ENCODE results near the gene FKTN.
"Not testable (repeated sequence)": the region's sequence is repeated elsewhere in the genome, so short reads cannot be mapped to it uniquely, and the experiment has no call there.

The FKTN gene
- 11.0 to 32.2 (median 18.0) reads per million in 4 donors for total RNA-seq

DNA sequence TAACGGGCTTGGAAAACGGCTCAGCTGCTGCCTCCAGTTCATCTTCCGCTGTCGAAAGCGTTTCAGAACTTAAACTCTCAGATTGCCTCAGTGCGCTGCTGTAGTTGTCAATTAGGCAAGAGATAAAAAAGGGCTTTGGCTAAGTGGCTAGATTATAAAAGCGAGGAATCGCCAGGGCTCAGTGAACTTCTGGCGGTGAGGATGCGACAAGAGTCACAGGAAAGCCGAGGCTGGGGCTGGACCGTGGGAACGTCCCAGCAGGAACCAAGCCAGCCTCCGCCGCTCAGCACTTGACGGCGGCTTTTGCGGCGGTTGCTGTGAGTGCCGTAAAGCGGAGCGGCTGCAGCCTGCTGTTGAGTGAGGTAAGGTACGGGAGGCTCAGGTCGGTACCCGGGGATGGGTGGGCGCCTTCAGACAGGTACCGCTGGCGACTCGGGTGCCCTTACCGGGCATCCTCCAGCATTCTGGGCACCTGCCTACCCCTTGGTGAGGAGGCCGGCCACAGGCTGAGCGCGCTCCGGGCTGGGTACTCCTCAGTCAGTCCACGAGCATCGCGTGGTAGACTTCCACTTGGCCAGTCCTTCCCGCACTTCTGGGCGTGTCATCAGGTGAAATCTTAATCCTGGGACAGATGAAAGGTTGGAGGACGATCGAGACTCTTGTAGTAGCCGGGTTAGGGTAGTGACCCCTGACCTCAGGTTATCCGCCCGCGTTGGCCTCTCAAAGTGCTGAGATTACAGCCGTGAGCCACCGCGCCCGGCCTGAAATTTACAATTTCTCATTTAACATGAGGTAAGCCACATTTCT lies at the start of gene FKTN:
FKTN (plus strand) TSS at position 328 of the 807 bp plus-strand sequence. CDS start 16,902 bp downstream, outside the sequence.
- DNase-seq, result peak; percentile 54 to 85 (median 67)

DNA sequence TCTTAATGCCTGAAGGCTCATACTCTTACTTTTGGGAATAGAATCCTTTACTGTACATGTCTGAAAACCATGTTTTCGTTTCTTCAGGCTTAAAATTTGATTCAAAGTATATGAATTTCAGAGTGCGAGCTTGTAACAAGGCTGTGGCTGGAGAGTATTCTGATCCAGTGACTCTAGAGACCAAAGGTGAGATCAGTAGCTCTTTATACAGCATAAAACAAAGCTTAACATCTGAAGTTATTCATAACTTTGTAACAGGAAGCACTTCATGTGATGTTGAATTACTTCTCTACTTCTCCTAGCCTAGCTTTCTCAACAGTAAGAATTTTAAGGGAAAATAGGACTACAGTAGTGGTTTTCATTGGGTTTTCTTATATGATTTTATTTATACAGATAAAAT lies 49.4 kb upstream of the FKTN start:
- no peak for DNase-seq

- no peak for DNase-seq
These were observed 47.9 kb upstream of the FKTN start for GRCh38 chr9:105510024-105510423.

- DNase-seq, result no peak
These were observed 46.5 kb upstream of the FKTN start for GRCh38 chr9:105511446-105511845.

DNA sequence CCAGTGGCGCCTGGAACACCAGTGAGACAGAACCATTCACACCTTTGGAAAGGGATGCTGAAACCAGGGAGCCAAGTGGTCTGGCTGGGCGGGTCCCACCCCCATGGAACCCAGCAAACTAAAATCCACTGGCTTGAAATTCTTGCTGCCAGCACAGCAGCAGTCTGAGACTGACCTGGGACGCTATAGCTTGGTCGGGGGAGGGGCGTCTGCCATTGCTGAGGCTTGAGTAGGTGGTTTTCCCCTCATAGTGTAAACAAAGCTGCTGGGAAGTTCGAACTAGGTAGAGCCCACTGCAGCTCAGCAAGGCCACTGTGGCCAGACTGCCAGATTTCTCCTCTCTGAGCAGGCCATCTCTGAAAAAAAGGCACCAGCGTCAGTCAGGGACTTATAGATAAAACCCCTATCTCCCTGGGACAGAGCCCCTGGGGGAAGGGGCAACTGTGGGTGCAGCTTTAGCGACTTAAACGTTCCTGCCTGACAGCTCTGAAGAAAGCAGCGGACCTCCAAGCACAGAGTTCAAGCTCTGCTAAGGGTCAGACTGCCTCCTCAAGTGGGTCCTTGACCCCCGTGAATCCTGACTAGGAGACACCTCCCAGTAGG lies 42.0 kb upstream of the FKTN start:
- no peak for DNase-seq

DNA sequence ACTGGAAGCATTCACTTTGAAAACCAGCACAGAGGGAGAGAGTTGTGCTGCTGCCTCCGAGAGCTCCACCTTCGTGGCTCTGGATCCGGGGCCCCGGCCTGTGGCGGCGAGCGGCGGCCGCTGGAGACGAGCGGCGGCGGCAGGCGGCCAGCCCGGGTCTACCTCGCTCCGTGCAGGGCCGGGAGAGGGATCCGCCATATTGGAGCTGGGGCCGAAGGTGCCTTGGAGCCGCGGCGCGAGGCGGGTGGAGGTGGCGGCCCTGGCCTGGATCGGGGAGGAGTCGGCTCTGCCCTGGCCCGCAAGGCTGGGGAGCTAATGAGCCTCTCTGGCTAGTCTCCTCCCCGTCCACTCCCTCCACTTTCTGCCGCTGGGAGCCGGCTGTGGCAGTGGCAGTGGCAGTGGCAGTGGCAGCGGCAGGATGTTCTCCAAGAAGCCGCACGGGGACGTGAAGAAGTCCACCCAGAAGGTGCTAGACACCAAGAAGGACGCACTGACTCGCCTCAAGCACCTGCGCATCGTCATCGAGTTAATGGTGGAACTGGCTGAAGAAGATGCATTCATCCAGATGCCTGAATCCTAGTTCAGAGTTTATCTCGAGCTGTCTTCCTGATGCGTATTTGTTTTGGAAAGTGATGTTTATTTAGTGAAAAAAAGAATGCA lies 38.1 kb upstream of the FKTN start:
- DNase-seq, result peak in 2 of 5 donors; percentile 6 to 19

GRCh38 chr9:105520992-105521391 lies 36.9 kb upstream of the FKTN start:
- DNase-seq, result not testable (repeated sequence)

DNA sequence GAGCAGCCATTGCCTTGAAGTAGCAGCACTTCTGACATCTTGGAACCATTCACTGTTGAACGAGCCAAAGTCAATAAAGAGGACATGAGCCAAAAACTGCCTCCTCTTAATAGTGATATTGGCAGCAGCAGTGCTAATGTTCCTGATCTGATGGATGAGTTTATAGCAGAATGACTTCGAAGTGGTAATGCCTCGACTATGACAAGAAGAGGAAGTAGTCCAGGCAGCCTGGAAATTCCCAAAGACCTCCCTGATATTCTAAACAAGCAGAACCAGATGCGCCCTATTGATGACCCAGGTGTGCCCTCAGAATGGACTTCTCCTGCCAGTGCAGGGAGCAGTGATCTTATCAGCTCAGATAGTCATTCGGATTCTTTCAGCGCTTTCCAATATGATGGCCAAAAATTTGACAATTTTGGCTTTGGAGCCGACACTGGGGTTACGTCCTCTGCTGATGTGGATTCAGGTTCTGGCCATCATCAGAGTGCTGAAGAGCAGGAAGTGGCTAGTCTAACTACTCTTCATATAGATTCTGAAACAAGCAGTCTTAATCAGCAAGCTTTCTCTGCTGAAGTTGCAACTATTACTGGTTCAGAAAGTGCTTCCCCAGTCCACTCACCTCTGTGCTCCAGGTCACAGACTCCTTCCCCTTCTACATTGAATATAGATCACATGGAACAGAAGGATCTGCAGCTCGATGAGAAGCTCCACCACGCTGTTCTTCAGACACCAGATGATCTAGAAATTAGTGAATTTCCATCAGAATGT lies 35.1 kb upstream of the FKTN start:
- DNase-seq, result not testable (repeated sequence)

DNA sequence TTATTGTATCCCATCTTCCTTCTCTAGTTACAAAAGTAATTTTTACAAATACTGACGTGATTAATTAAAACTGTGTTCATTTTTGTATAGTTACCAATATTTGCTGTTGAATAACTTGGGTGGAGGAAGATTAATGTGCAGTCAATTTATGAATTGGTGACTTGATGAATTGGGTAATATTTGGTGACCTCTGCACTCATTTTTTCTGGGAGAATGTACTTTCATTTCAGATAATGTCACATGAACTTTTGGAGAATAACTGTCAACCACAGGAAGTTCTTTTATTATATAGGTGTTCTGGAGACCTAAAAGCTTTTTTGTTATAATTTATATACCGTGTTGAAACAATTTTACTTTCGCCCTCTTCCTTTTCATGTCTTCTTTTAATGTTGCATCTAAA lies 26.4 kb upstream of the FKTN start:
- no peak for DNase-seq

- no peak for DNase-seq
These were observed 21.8 kb upstream of the FKTN start for GRCh38 chr9:105535920-105536668.

DNA sequence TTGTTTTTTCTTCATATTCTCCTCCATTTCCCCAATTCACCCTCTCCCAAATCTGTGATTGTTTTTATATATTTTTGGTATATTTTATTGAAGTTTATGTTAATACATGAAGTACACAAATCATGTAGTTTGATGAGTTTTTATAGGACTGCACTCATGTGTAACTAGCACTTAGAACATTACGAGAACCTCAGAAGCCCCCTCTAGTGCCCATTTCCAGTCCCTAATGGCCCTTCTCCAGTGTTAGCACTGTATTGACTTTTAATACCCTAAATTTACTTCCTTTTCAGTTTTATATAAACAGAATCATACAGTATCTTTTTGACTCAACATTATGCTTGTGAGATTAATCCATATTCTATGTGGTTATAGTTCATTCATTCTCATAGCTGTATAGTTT lies 18.5 kb upstream of the FKTN start:
- no peak for DNase-seq

DNA sequence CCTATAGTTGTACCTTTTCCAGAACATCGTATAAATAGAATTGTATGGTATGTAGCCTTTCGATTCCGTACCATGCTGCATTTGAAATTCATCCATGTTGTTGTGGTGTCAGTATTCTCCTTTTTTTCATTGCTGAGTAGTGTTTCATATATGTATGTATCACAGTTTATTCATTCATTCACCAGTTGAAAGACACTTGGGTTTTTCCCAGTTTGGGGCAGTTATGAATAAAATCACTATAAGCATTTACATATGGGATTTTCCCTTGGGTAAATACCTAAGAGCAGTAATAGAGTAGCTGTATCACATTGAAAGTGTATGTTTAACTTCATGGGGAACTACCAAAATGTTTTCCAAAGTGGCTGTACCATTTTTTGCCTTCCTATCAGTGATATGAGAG lies 16.1 kb upstream of the FKTN start:
- peak in 1 of 5 donors; percentile 27 for DNase-seq

- DNase-seq, result no peak
These were observed 3.9 kb upstream of the FKTN start for GRCh38 chr9:105554042-105554441.

- DNase-seq, result no peak
These were observed 14.5 kb downstream of the FKTN start for GRCh38 chr9:105572455-105572854.

GRCh38 chr9:105579952-105580351 lies 22.0 kb downstream of the FKTN start:
- not testable (repeated sequence) for DNase-seq

GRCh38 chr9:105581550-105581949 lies 23.6 kb downstream of the FKTN start:
- DNase-seq, result not testable (repeated sequence)

GRCh38 chr9:105593145-105593544 lies 35.2 kb downstream of the FKTN start:
- DNase-seq, result no peak

GRCh38 chr9:105608721-105609598 lies 51.0 kb downstream of the FKTN start:
- peak in 1 of 5 donors; percentile 18 for DNase-seq

DNA sequence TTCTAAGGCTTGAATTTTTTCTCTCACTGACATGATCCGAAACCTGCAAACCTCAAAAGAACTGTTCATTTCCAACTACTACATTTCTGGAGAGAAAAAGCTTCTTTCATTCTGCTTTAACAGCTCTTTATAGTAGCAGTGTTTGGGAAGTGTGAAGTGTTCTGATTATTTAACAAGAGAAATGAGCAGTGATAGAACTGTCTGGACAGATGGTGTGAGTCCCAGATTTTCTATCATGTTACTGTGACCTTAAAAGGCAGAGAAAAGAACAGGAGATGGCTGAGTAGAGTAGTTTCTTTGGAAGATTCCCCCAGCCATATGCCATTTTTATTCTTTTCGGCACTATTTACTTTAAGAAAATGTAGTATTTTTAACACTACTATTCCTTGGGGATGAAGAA lies 63.1 kb downstream of the FKTN start:
- no peak for DNase-seq

- no peak for DNase-seq
These were observed 67.2 kb downstream of the FKTN start for GRCh38 chr9:105625088-105625487.

DNA sequence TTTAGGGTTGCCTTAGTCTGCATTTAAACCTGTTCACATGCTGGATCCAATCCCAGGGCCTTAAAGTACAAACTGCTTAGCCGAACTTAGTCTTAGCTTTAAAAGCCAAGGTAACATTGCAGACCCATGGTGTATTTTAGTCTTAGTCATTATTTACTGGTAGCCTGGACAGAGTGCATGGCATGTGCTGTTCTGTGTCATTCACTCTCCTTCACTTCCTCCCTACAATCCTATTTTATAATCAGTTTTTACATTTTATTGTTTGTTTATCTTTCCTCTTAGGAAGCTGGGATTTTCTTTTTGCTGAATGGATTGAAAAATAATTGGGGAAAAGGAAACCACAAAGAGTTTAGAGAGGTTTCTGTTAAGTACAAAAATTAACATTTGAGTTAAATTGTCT lies 74.9 kb downstream of the FKTN start:
- no peak for DNase-seq
